Gastrocnemius medialis (tissue), 4 donors: ENCODE data around the gene AIG1.

Source experiments
- POLR2A ChIP-seq, 2 donors: fragments of 450-650 bp; IDR thresholded peaks; one replicate each; pipeline ENCODE4 v1.6.1; 2017; ENCODE audit warnings: antibody characterized with exemption in 2 of 2, mild to moderate bottlenecking in 2 of 2, moderate library complexity in 2 of 2
- TF ChIP-seq, protein P1 (sequence below), 5 experiments: fragments of 450-650 bp in 3 of 5; fragments of 200-600 bp in 2 of 5; sonication (generic) in 2 of 5; IDR thresholded peaks in 4 of 5; conservative IDR thresholded peaks in 1 of 5; 1 replicate in 4 of 5; 2 replicates in 1 of 5; pipeline ENCODE4 v1.5.1; 2016 to 2019; ENCODE audit warnings: antibody characterized with exemption in 5 of 5, mild to moderate bottlenecking in 3 of 5, moderate library complexity in 3 of 5

DNA sequence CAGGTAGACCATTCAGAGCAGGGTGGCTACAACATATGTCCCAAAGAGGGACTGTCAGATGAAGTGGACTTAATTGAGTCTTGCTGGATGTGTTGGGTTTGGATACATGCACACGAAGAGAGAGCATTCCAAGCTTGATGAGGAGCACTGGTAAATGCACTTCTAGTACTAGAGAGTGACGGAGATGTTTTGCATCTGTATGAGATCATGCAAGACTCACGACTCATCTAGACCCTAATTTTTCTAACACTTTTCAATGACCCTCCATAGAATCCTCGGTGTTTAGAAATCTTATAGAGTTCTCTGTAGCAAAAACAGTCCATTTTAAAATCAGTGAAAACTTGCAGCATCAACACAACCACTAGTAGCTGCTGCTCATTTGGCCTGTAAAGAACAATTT, 4.8 kb upstream of the AIG1 start:
- TF ChIP-seq, protein P1, sequence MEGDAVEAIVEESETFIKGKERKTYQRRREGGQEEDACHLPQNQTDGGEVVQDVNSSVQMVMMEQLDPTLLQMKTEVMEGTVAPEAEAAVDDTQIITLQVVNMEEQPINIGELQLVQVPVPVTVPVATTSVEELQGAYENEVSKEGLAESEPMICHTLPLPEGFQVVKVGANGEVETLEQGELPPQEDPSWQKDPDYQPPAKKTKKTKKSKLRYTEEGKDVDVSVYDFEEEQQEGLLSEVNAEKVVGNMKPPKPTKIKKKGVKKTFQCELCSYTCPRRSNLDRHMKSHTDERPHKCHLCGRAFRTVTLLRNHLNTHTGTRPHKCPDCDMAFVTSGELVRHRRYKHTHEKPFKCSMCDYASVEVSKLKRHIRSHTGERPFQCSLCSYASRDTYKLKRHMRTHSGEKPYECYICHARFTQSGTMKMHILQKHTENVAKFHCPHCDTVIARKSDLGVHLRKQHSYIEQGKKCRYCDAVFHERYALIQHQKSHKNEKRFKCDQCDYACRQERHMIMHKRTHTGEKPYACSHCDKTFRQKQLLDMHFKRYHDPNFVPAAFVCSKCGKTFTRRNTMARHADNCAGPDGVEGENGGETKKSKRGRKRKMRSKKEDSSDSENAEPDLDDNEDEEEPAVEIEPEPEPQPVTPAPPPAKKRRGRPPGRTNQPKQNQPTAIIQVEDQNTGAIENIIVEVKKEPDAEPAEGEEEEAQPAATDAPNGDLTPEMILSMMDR (IDR thresholded peaks at IDR 0.05 in 4 of 5, conservative IDR thresholded peaks at IDR 0.05 in 1 of 5), result no peak
- TF ChIP-seq POLR2A (IDR thresholded peaks at IDR 0.05), result no peak
